NCI-H69 (cell line): Measurements from ENCODE around the gene MTCH1.
"Not testable (repeated sequence)": the region's sequence is repeated elsewhere in the genome, so short reads cannot be mapped to it uniquely, and the experiment has no call there.

ENCODE experiments used
- DNase-seq: peaks from one replicate; lab custom pipeline; 2025; lab: John Stamatoyannopoulos, UW

The MTCH1 gene

DNA sequence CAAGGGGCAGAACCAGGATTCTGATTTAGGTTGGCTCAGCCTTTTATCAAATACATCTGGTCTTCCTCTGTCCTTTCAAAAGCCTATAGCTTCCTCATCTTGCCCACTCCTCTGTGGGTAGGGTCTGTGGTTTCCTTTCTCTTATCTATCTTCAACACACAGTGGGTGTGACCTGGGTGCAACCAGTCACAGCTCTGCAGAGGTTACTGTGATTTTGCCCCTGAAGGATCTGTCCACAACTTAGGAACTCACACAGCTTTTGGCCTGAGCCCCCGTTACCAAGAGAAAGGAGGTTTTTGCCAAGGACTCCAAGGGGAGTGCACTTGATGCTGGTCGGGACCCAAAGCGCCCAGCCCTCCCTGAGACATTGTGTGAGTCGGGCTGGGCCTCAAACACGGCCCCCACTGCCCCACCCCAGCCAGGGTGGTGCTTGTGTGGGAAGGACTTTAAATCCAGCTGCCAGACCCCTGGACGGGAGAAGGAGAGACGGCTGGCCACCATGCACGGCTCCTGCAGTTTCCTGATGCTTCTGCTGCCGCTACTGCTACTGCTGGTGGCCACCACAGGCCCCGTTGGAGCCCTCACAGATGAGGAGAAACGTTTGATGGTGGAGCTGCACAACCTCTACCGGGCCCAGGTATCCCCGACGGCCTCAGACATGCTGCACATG lies 31.6 kb downstream of the MTCH1 start, which contains the start of gene PI16:
TSS of gene PI16 (plus strand) at position 477 of the 670 bp plus-strand sequence. CDS start at position 500, 23 bp downstream.
- DNase-seq, result no peak

DNA sequence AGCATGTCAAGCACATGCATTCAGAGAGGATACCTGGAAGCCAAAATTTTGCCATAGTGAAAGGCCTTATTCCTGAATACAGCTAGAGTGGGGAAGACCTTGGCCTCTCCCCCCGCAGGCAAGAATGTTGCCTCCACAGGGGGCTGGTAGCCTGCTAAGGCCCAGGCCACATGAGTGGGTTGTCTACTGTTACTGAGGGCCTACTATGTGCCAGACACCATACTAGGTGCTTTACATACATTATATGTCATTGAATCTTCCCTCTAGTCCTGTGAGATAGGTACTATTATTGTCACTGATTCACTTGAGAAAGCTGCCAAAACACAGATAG lies 32.1 kb downstream of the MTCH1 start:
- no peak for DNase-seq

DNA sequence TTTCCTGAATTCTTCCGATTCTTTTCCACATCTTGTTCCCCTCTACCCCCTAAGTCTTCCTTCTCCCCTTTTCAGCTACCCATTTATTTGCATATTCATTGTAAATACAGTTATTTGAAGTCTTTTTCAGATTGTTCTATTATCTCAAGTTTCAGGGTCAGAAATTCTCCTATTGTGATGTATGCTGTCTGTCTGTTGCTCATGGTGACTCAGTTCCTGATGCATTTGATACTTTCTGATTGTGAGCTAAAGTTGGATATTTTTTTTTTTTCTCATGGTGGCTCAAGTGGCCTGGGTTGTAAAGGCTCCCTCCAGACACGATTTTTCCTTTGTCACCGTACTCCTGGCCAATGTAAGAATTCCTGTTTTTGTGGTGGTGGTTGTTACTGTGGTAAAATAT lies 36.4 kb downstream of the MTCH1 start:
- DNase-seq, result no peak

DNA sequence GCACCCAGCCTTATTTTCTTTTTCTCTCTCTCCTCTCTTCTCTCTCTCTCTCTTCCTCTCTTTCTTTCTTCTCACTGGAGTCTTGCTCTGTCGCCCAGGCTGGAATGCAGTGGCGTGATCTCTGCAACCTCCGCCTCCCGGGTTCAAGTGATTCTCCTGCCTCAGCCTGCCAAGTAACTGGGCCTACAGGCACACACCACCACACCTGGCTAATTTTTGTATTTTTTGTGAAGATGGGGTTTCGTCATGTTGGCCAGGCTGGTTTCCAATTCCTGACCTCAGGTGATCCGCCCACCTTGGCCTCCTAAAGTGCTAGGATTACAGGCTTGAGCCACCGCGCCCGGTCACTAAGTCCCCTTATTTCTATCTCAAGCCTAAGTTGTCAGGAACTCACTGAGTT lies 36.9 kb downstream of the MTCH1 start:
- DNase-seq, result not testable (repeated sequence)

DNA sequence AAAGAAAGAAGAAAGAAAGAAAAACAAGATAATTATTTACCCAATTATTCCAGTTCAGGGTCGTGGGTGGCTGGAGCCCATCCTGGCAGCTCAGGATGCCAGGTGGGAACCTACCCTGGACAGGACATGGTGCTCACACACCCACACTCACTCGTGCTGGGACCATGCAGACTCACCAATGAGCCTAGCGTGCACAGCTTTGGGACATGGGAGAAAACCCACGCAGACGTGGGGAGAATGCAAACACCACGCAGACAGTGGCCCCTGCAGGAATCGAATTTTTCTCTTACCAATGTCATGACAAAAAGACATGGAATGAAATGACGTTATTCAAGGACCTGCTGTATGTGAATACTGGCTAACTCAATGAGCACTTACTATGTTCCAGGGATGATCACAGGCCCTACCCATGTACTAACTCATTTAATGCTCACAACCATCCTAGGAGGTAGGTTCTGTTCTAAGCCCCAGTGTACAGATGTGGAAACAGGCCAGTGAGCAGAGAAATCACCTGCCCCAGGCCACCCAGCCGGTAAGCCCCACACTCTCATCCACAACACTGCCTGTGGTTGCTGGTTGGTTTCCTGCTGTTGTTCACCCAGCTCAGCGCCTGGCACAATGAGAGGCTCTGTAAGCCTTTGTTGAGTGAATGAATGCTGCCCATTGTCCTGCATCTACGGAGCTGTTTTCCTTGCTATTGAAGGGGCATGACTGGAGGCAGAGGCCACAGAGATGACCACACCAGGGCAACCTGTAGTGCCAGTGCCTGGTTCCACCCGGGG lies 38.2 kb downstream of the MTCH1 start:
- peak; percentile 24 for DNase-seq

DNA sequence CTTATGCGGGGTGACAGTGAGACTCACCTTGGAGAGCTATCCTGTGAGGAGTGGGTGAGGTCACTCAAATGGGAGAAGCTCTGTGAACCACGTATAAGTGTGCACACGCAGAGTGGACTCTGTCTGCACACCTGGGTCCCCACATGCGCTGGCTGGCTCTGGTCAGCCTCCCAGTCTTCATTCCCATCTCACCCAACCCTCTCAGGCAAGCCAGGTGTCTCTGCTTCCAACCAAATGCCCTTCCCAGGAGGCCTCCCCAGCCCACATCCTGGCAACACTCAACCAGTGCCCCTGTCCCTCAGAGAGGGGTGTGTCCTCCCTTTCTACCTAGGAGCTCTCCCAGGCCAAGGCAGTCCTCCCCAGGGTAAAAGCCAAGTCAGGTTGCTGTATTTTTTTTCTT lies 39.5 kb downstream of the MTCH1 start:
- peak; percentile 48 for DNase-seq

DNA sequence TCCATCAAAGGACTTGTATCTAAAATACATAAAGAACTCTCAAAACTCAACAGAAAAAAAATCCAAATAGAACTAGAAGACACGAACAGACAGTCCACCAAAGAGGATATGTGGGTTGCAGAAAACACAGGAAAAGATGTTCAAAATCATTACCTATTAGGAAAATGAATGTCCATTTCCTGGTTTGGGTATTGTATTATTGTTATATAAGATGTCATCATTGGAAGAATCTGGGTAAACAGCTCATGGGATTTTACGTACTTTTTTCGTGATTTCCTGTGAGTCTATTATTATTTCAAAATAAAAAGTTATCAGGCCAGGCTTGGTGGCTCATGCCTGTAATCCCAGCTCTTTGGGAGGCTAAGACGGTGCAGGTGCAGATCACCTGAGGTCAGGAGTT lies 40.7 kb downstream of the MTCH1 start:
- no peak for DNase-seq

DNA sequence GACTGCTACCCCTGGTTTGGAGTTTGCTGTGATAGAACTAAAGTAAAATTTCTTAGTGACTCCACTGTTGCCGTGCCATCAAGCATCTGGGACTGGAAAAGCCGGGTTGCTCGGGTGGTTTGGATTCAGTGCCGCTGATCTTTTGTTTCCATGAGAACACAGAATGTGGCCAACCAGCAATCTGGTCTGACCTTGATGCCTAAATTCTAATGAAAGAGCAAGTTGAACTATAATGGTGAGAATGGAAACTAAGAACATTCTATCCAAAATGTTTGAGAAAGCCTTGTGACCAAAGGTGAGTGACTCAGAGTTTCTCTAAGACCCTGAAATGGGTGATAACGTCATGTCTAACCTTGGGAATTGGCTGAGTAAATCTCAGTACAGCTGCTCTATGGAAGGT lies 41.3 kb downstream of the MTCH1 start:
- DNase-seq, result no peak

DNA sequence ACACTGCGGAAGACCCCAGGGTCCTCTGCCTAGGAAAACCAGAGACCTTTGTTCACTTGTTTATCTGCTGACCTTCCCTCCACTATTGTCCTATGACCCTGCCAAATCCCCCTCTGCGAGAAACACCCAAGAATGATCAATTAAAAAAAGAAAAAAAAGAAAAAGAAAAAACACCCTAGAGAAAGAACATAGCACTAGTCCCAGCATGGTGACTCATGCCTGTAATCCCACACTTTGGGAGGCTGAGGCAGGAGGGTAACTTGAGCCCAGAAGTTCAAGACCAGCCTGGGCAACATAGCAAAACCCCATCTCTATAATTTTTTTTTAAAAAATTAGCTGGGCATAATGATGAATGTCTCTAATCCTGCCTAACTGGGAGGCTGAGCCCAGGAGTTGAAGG lies 43.7 kb downstream of the MTCH1 start:
- not testable (repeated sequence) for DNase-seq

DNA sequence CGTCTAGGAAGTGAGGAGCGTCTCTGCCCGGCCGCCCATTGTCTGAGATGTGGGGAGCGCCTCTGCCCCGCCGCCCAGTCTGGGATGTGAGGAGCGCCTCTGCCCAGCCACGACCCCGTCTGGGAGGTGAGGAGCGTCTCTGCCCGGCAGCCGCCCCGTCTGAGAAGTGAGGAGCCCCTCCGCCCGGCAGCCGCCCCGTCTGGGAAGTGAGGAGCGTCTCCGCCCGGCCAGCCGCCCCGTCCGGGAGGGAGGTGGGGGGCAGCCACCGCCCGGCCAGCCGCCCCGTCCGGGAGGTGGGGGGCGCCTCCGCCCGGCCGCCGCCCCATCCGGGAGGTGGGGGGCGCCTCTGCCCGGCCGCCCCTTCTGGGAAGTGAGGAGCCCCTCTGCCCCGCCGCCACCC lies 44.4 kb downstream of the MTCH1 start:
- DNase-seq, result not testable (repeated sequence)

DNA sequence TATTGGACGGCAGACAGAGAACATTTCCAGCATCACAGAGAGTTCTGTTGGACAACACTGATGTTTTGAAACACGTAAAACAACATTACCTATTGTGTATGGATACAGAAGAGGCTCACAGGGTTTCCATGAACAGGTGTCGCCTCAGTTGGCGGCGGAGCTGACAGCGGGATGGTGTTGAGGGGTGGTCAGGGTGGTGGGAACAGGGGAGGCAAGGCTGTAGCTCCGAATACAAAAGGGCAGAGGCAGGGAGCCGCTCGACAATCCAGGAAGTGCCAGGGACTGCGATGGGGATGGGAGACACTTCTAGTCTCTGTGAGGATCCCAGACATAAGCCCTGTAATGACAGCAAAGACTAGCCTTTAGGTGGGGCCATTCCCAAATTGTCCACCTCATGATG lies 46.0 kb downstream of the MTCH1 start:
- DNase-seq, result no peak

DNA sequence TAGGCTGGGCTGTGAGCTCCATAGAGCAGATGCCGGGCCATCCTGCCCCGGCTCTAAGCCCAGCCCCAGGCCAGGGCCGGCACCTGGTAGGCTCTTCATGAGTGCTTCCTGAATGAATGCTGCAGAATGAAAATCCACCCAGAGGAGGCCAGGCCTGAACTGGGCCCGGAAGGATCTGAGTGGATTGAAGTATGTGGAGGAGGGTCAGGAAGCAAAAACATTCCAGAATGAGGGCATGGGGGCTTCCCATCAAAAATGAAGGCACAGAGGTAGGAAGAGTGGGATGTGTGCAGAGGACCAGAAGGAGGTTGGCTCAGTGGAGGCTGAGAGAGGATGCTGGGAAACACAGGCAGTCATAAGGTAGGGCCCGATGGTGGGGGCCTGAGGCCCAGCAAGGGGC lies 47.0 kb downstream of the MTCH1 start:
- DNase-seq, result not testable (repeated sequence)

DNA sequence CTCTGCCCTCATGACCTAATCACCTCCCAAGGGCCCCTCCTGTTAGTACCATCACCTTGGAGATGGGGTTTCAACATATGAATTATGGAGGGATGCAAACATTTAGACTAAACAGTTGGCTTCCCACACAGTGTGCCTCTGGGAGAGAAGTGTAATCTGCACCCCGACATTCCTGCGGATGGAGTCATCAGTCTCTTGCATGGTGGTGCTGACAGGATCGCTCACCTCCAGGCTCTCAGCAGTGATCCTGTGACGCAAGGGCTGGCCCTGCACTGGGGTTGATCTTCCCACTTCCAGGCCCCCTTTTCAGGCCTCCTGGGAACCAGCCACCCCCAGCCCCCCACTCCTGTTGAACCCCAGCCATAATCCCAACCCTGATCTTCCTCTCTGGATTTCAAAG lies 47.5 kb downstream of the MTCH1 start:
- no peak for DNase-seq

DNA sequence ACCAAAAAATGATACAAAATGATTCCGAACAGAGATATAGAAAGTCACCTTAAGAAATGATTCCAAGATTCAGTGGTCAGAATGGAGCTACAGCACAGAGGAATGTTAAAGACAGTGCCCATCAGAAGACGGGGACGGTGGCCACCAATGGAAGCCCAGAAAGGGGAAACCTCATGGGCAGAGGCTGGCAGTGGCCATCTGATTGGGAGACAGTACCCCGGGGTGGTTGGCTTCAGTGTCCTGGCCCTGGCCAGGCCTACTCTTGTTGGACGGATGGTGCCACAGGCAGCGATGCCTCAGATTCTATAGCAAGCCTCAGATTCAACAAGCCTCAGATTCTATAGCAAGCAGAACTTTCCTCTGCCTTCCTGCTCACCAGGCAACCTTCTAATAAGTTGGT lies 48.1 kb downstream of the MTCH1 start:
- DNase-seq, result no peak

DNA sequence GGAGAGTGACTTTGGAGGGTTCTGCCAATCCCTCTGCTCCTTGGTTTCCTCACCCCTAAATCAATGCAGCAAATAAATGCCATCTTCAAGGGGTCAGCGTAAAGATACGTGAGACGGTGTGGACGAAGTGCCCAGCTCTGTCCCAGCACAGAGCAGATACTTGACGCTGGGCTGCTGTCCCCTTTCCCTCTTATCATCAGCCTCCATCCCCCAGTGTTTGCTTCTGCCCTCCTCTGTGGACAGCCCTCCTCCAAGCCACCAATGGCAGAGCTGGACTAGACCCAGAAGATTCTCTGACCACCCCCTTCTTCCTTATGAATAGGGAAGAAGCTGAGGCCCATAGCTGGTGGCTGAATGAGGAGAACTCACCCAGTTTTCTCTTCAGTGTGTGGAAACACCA lies 49.2 kb downstream of the MTCH1 start:
- DNase-seq, result no peak

DNA sequence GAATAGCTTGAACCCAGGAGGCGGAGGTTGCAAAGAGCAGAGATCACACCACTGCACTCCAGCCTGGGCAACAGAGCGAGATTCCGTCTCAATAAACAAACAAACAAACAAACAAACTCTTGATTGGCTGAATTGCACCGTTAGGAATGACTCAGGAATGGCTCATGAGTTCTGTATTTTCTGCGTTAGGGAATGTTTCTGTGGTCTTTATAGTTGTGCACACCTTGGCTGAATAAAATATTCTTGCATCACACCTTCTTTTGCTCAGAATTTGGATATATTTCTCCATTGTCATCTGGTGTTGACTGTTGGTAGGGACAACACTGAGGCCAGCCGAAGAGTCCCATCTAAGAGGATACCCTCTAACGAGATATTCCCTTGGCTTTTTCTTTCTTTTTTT lies 51.1 kb downstream of the MTCH1 start:
- DNase-seq, result no peak

DNA sequence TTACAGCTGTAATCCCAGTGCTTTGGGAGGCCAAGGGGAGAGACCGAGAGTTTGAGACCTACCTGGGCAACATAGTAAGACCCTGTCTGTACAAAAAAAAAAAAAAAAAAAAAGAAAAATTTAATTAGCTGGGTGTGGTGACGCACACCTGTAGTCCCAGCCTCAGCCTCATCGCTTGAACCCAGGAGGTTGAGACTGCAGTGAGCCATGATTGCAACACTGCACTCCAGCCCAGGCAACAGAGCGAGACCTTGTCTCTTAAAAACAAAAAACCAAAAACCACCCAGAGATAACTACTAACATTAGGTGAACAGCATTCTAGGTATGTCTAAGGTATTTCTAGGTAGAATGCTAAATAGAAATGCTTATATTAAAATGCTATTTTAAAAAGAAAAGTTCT lies 52.5 kb downstream of the MTCH1 start:
- no peak for DNase-seq

DNA sequence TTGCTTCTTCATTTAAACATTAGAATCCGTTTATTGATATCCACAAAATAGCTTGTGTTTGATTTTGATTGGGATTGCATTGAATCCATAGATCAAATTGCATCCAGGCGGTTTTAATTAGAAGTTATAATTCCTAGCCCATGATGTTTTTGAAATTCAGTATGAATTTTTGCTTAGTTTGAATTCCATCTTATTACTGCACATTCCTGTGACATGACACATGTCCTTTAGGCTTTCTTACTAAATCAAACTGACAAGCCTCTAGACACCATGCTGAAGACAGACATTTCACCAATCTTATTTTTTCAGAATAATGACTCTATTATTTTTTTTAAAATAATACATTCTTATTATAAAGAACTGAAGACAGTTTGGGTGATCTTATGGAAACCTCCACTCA lies 52.9 kb downstream of the MTCH1 start:
- no peak for DNase-seq

DNA sequence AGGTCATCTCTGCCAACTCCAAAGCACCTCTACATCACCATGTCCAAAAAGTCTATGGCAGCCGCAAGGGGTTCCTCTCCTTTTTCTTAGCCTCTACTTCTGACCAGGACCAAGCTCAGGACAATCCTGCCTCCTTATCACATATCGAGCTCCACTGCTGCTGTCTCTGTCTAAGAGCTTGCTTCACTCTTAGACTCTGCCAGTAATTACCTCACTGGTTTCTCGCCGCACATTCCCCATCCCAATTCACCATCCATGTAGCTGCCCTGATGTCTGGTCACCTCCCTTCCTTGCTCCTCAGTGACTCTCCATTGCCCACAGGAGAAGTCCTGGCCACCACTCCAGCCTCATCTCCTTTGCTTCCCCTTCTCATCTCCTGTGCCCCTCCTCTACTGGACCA lies 55.5 kb downstream of the MTCH1 start:
- DNase-seq, result no peak

DNA sequence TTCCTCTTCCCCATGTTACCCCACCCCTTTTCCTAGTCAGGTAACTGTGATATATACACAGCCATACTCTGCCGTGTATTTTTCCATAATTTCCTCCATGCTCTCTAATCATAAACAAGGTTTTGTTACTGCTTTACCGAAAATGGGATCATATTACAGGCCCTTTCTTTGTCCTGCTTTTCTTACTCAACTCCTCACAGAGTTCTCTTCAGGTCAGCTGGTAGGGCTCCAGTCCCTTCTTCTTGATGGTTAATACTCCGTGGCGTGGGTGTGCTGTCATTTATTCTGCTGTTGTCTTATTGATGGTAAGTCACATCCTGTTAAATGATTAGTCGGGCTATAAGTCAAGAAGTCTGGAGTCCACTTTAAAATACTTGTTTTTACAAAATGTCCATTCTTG lies 56.4 kb downstream of the MTCH1 start:
- peak; percentile 52 for DNase-seq

DNA sequence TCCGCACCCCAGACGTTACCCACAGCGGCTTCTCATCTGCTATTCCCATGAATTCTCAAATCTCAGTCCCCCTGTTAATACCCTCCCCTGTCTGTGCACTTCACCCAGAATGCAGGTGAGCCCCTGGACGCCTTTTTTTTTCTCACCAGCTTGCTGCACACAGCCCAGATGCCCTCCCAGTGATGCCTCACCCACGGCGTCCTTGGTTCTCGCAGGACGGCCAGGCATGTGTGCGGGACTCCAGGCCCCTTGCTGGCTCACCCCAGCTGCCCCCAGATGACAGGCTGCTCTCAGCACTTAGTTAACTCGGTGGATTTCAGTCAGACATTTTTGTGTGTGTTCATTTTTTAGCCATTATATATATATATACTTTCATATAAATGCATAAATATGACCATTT lies 56.8 kb downstream of the MTCH1 start:
- DNase-seq, result no peak

DNA sequence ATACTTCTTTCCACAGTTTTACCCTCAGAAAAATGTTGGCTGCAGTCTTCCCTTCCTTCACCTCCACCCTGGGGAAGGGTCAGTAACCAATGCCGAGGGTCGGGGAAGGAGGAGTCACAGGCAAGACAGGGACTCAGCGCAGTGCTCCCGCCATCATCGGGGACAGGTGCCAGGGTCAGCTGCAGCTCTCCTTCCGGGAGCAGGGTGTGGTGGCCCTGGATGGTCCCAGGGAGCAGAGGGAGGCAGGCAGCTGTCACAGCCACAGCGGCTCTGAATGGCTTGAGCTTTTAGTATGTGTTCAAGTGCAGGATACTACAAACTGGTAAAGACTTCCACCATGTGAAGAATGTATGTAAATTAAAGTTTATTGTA lies 57.5 kb downstream of the MTCH1 start:
- DNase-seq, result no peak

DNA sequence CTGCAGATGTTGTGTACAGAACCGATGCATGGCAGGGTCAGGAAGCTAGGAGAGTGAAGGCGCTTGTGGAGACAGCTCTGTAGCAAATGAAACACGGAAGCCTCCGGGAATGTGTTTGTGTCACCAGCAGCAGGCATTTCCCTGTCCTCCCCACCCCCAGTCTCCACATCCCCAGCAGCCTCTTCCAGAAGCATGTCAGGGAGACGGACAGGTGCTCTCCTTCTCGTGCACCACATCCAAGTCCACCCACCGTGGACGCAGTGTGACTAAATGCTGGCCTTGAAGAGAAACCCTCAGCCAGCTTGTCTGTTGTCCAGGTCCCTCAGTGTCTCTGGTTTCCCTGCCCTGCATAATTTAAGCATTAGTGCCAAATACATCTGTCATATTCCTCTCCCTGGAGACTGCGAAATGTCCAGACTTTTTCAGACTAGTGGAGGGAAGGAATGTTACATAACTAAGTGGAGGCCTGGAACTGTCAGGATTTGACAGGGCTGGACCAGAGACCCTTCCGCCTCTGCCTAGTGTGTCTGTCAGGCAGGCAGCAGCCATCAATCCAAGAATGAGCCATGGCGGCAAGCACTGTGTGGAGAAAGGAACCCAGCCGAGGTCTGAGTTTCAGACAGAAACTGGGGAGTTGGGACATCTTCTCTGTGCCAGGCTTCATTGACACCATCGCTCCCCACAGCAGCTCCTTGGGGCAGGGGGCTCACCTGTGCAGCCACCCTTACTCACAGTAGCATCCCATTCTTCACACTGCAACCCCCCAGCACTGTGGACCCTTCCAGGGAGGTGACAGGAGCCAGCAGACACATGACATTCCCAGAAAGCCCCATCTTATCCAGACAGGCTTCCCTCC lies 58.1 kb downstream of the MTCH1 start:
- DNase-seq, result no peak
